Measurements from ENCODE around the gene OPCML. TPM values are rescaled to one million over a fixed set of nuclear protein-coding genes. Genes with fewer than 3 reads are reported as not detected.

Gene OPCML
- total RNA-seq, 2 donors from 2014 or later = 0.34 TPM; not detected in 1

GRCh38 chr11:133204158-133204557 lies 328.1 kb downstream of the OPCML start:
- DNase-seq (ENCODE audit: low spot score) = no peak
- no peak overlapping the region for H3K27ac ChIP-seq
- no peak overlapping the region for H3K4me3 ChIP-seq
- TF ChIP-seq POLR2A (IDR thresholded peaks at IDR 0.05) (no peak), POLR2AphosphoS5 (IDR thresholded peaks at IDR 0.05) (no peak), CTCF (IDR thresholded peaks at IDR 0.05) (no peak)
- intact Hi-C loops (cut with DNase I) = no loop called here
- H3K9me3 ChIP-seq = no peaks in the 10 kb centered on the region
- WGBS = 80% methylated on average over 3 of the region's 3 CpGs
- H3K27me3 ChIP-seq (replicated peaks; ENCODE audit: insufficient read depth) = no peaks in the 10 kb centered on the region
- H3K4me1 ChIP-seq (replicated peaks) = no peaks in the 10 kb centered on the region
- H3K36me3 ChIP-seq = no peaks in the 10 kb centered on the region

- no peak overlapping the region for H3K4me3 ChIP-seq
- no peak for DNase-seq (ENCODE audit: low spot score)
- no peaks in the 10 kb centered on the region for H3K9me3 ChIP-seq
- no peaks in the 10 kb centered on the region for H3K4me1 ChIP-seq (replicated peaks)
- no peaks in the 10 kb centered on the region for H3K36me3 ChIP-seq
- 86% methylated on average over 8 of the region's 8 CpGs for WGBS
- intact Hi-C loops (cut with DNase I) = no loop called here
- no peak overlapping the region for H3K27ac ChIP-seq
- TF ChIP-seq POLR2AphosphoS5 (IDR thresholded peaks at IDR 0.05) (no peak), POLR2A (IDR thresholded peaks at IDR 0.05) (no peak), CTCF (IDR thresholded peaks at IDR 0.05) (no peak)
- H3K27me3 ChIP-seq (replicated peaks; ENCODE audit: insufficient read depth) = no peaks in the 10 kb centered on the region
Measured at GRCh38 chr11:133202816-133203215, 329.5 kb downstream of the OPCML start.

DNA sequence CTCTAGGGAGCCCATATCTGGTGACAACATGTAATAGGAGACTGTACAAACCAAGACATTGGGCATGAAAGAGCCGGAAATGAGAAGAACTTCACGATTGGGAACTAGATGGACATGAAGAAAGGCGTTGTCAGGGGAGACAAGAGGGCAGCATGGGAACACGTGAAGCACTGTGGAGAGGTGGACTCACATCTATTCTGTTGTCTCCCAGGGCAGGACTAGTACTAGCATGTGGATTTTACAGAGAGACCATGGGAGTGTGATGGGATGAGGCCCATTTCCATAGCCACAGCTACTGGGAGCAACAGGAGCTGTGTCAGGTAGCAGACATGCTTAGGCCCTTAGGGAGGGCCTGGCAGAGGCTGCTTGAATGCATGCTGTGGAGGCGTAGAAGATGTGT lies 333.9 kb downstream of the OPCML start:
- Histone ChIP-seq H3K4me1 (replicated peaks) (no peaks in the 10 kb centered on the region), H3K9me3 (no peaks in the 10 kb centered on the region), H3K36me3 (no peaks in the 10 kb centered on the region), H3K4me3 (no peak overlapping the region), H3K27ac (no peak overlapping the region), H3K27me3 (replicated peaks; ENCODE audit: insufficient read depth) (no peaks in the 10 kb centered on the region)
- intact Hi-C loops (cut with DNase I) = no loop called here
- TF ChIP-seq POLR2A (IDR thresholded peaks at IDR 0.05) (no peak), POLR2AphosphoS5 (IDR thresholded peaks at IDR 0.05) (no peak), CTCF (IDR thresholded peaks at IDR 0.05) (no peak)
- no peak for DNase-seq (ENCODE audit: low spot score)
- 83% methylated on average over 5 of the region's 5 CpGs for WGBS

DNA sequence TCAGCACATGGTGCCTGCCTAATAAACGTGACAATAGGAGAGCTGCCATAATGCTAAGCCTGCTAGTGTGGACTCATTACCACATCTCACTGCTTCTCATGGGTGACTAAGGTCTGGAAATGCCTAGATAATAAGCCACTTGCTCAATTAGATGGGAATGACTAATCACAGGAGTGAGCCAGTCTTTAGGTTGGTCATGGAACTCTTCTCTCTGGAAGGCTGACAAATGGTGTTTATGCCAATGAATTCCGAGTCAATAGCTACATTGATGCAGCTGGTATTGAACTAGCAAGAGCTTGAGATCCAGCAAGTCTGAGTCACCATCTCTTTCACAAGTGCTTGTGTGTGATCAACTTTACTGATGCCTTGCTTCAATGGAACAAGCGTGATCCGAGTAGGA lies 334.9 kb downstream of the OPCML start:
- no peaks in the 10 kb centered on the region for H3K36me3 ChIP-seq
- DNase-seq (ENCODE audit: low spot score) = no peak
- no peak overlapping the region for H3K4me3 ChIP-seq
- 68% methylated on average over 4 of the region's 4 CpGs for WGBS
- no peak overlapping the region for H3K27ac ChIP-seq
- no peaks in the 10 kb centered on the region for H3K9me3 ChIP-seq
- intact Hi-C loops (cut with DNase I) = no loop called here
- no peaks in the 10 kb centered on the region for H3K4me1 ChIP-seq (replicated peaks)
- no peaks in the 10 kb centered on the region for H3K27me3 ChIP-seq (replicated peaks; ENCODE audit: insufficient read depth)
- no peak for TF ChIP-seq POLR2A (IDR thresholded peaks at IDR 0.05)
- no peak for TF ChIP-seq POLR2AphosphoS5 (IDR thresholded peaks at IDR 0.05)
- no peak for TF ChIP-seq CTCF (IDR thresholded peaks at IDR 0.05)

DNA sequence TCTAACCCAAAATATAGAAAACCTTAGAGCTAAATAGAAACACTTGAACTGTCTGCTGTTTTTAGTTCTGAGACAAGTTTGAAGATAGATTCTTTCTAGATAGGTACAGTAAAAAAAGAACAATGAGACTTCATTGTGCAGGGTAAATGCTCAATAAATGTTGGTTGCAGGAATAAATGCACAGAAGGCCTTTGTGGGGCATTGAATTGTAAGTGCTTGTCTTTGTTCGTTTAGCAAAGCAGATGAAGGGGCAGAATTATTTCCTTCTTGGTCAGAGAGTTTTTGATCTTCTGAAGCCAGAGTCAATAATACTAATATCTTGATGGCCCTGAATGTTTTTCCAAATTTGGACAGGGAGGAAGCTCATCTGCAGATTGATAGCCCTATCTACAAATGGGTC lies 340.4 kb downstream of the OPCML start:
- WGBS = 55% methylated on average over 1 of the region's 1 CpG
- intact Hi-C loops (cut with DNase I) = no loop called here

More for the DNA sequence above, 340.4 kb downstream of the OPCML start:
- H3K27ac ChIP-seq = no peak overlapping the region
- TF ChIP-seq POLR2AphosphoS5 (IDR thresholded peaks at IDR 0.05) (no peak), CTCF (IDR thresholded peaks at IDR 0.05) (no peak), POLR2A (IDR thresholded peaks at IDR 0.05) (no peak)
- H3K9me3 ChIP-seq = no peaks in the 10 kb centered on the region
- no peaks in the 10 kb centered on the region for H3K27me3 ChIP-seq (replicated peaks; ENCODE audit: insufficient read depth)
- no peak for DNase-seq (ENCODE audit: low spot score)
- H3K4me1 ChIP-seq (replicated peaks) = no peaks in the 10 kb centered on the region
- no peaks in the 10 kb centered on the region for H3K36me3 ChIP-seq
- H3K4me3 ChIP-seq = no peak overlapping the region

Measured in prostate gland (tissue), 2 donors.